Astrocyte (in vitro differentiated cells and primary cell): Measurements from ENCODE around the gene RWDD1. TPM values are rescaled to one million over a fixed set of nuclear protein-coding genes. Genes with fewer than 3 reads are reported as not detected.

ENCODE experiments used
- DNase-seq: peaks from one replicate; pipeline ENCODE4 v3.0.0-alpha.2; 2010; ENCODE audit warnings: low read depth
- FAIRE-seq: peaks from 2 replicates; lab custom pipeline; 2011; peaks lifted over from hg19 to GRCh38; lab: Jason Lieb, UNC
- H2AFZ ChIP-seq: 2 replicates; pipeline ENCODE4 v1.6.0; 2012; ENCODE audit warnings: low read depth, low read length, inconsistent platforms
- H3K27ac ChIP-seq: 2 replicates; pipeline ENCODE4 v1.5.1; 2011; ENCODE audit warnings: low read depth, low read length, inconsistent platforms
- H3K27me3 ChIP-seq: 2 replicates; pipeline ENCODE4 v1.6.0; 2011; ENCODE audit warnings: low read length, inconsistent platforms; ENCODE audit not compliant: insufficient read depth
- H3K36me3 ChIP-seq: 2 replicates; pipeline ENCODE4 v1.5.1; 2011; ENCODE audit warnings: low read length, inconsistent platforms; ENCODE audit not compliant: insufficient read depth
- H3K4me1 ChIP-seq: 2 replicates; pipeline ENCODE4 v1.5.1; 2011; ENCODE audit warnings: low read length, inconsistent platforms; ENCODE audit not compliant: insufficient read depth
- H3K4me2 ChIP-seq: 2 replicates; pipeline ENCODE4 v1.6.0; 2012; ENCODE audit warnings: low read length, inconsistent platforms
- H3K4me3 ChIP-seq: 2 replicates; pipeline ENCODE4 v1.5.1; 2011; ENCODE audit warnings: low read depth, mild to moderate bottlenecking, low read length, inconsistent platforms; ENCODE audit not compliant: insufficient read depth
- H3K79me2 ChIP-seq: 2 replicates; pipeline ENCODE4 v1.6.0; 2012; ENCODE audit warnings: mild to moderate bottlenecking, low read length, inconsistent platforms; ENCODE audit not compliant: insufficient read depth
- H3K9ac ChIP-seq: 2 replicates; pipeline ENCODE4 v1.6.0; 2012; ENCODE audit warnings: mild to moderate bottlenecking, low read length, inconsistent platforms
- H3K9me3 ChIP-seq: 2 replicates; pipeline ENCODE4 v1.5.1; 2012; ENCODE audit warnings: low read depth, mild to moderate bottlenecking, low read length, inconsistent platforms; ENCODE audit not compliant: insufficient read depth
- H4K20me1 ChIP-seq: 2 replicates; pipeline ENCODE4 v1.6.0; 2012; ENCODE audit warnings: low read length, inconsistent platforms; ENCODE audit not compliant: insufficient read depth
- H3K27ac Mint-ChIP-seq: one replicate; pipeline ENCODE4 v1.8.0; 2021; ENCODE audit warnings: mild to moderate bottlenecking, mixed read lengths; ENCODE audit not compliant: unreplicated experiment
- H3K27me3 Mint-ChIP-seq: one replicate; pipeline ENCODE4 v1.8.0; 2021; ENCODE audit warnings: low read depth, mixed read lengths; ENCODE audit not compliant: unreplicated experiment
- H3K36me3 Mint-ChIP-seq: one replicate; pipeline ENCODE4 v1.8.0; 2021; ENCODE audit warnings: low read depth, mixed read lengths; ENCODE audit not compliant: unreplicated experiment
- H3K4me1 Mint-ChIP-seq: one replicate; pipeline ENCODE4 v1.8.0; 2021; ENCODE audit warnings: low read depth, mixed read lengths; ENCODE audit not compliant: unreplicated experiment
- H3K4me3 Mint-ChIP-seq: one replicate; pipeline ENCODE4 v1.8.0; 2021; ENCODE audit warnings: mild to moderate bottlenecking, moderate library complexity, mixed read lengths; ENCODE audit not compliant: unreplicated experiment
- H3K9me3 Mint-ChIP-seq: one replicate; pipeline ENCODE4 v1.8.0; 2021; ENCODE audit warnings: mild to moderate bottlenecking, mixed read lengths; ENCODE audit not compliant: unreplicated experiment
- EZH2 ChIP-seq: IDR thresholded peaks from 2 replicates; pipeline ENCODE4 v1.6.1; 2012; ENCODE audit warnings: mild to moderate bottlenecking, low read length, inconsistent platforms; ENCODE audit not compliant: insufficient read depth
- total RNA-seq: library from RNA; stranded (reverse); gene quantifications from 2 replicates; pipeline ENCODE4 v1.2.1, GENCODE V29; 2021
- TF ChIP-seq, protein P1 (sequence below): IDR thresholded peaks from 2 replicates; pipeline ENCODE4 v1.5.1; 2011; ENCODE audit warnings: low read depth, mild to moderate bottlenecking, inconsistent platforms, low read length, moderate library complexity; ENCODE audit not compliant: insufficient read depth

The RWDD1 gene
- total RNA-seq, 1 donor from 2014 or later = 45.1 TPM

DNA sequence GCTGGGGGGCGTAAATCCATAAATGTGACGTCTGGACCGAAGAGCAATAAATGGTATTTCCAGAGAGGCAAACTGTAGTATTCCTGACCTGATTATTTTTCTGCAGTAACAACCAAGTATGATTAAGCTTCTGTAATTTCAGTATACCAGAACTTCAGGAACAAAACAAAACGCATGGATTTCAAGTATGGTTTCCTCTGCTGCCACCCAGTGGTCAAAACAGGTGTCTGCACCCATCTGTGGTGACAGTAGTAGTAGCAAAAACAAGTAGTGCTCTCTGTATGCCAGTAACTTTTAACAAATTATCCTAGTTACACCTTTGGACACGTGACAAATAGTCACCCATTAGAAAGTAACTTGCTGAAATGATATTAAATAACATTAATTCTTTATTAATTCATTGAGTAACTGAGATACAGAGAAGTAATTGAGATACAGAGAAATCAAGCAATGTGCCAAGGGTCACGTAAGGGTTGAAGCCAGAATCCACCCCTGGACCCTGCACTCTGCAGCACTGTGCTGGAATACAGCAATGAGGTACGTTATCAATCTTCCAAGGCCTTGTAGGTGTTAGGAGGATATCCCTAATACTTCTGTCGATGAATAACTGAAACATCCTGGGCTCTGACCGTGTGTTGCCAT is 9.8 kb upstream of the RWDD1 start:
- Histone ChIP-seq H2AFZ (peak overlapping the region; percentile 13), H3K4me1 (peaks cover 22% of the 10 kb centered on the region), H3K27ac (no peak overlapping the region), H3K36me3 (no peaks in the 10 kb centered on the region), H3K9me3 (no peaks in the 10 kb centered on the region), H4K20me1 (no peaks in the 10 kb centered on the region), H3K79me2 (no peaks in the 10 kb centered on the region), H3K9ac (no peak overlapping the region), H3K27me3 (no peaks in the 10 kb centered on the region), H3K4me2 (no peak overlapping the region), H3K4me3 (no peak overlapping the region)
- H3K27me3 Mint-ChIP-seq = no peaks in the 10 kb centered on the region
- TF ChIP-seq, protein P1, sequence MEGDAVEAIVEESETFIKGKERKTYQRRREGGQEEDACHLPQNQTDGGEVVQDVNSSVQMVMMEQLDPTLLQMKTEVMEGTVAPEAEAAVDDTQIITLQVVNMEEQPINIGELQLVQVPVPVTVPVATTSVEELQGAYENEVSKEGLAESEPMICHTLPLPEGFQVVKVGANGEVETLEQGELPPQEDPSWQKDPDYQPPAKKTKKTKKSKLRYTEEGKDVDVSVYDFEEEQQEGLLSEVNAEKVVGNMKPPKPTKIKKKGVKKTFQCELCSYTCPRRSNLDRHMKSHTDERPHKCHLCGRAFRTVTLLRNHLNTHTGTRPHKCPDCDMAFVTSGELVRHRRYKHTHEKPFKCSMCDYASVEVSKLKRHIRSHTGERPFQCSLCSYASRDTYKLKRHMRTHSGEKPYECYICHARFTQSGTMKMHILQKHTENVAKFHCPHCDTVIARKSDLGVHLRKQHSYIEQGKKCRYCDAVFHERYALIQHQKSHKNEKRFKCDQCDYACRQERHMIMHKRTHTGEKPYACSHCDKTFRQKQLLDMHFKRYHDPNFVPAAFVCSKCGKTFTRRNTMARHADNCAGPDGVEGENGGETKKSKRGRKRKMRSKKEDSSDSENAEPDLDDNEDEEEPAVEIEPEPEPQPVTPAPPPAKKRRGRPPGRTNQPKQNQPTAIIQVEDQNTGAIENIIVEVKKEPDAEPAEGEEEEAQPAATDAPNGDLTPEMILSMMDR = peak; percentile 98
- no peak for TF ChIP-seq EZH2
- no peaks in the 10 kb centered on the region for H3K36me3 Mint-ChIP-seq
- H3K9me3 Mint-ChIP-seq = no peaks in the 10 kb centered on the region
- no peak overlapping the region for H3K4me3 Mint-ChIP-seq
- DNase-seq (peak; percentile 32), FAIRE-seq (peak; percentile 94)
- no peak overlapping the region for H3K27ac Mint-ChIP-seq
- H3K4me1 Mint-ChIP-seq = peaks cover 12% of the 10 kb centered on the region

DNA sequence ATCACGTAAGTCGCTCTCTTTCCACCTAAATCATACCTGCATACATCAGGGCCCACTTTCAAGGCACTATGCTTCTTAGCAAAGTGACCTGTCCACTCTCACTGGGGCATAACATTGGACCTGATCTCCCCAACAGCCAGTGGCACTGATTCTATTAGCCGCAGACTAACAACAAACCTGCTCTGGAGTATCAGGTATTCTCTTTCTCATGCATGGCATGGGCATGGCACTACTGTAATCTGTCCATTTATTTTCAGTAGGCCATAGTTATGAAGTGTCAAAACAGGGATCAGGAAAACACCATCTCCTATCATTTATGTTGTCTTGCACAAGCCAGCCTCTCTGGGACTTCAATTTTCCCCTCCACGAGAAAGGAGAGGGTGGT is 9.3 kb upstream of the RWDD1 start:
- no peaks in the 10 kb centered on the region for H3K9me3 ChIP-seq
- H3K79me2 ChIP-seq = no peaks in the 10 kb centered on the region
- H3K27me3 ChIP-seq = no peaks in the 10 kb centered on the region
- DNase-seq (no peak), FAIRE-seq (no peak)
- H3K4me3 Mint-ChIP-seq = no peak overlapping the region
- H3K36me3 Mint-ChIP-seq = no peaks in the 10 kb centered on the region
- peaks cover 21% of the 10 kb centered on the region for H3K4me1 ChIP-seq
- TF ChIP-seq, protein P1 = no peak
- no peak for TF ChIP-seq EZH2
- no peaks in the 10 kb centered on the region for H4K20me1 ChIP-seq
- no peaks in the 10 kb centered on the region for H3K36me3 ChIP-seq
- H3K4me3 ChIP-seq = no peak overlapping the region
- H3K4me1 Mint-ChIP-seq = peaks cover 9% of the 10 kb centered on the region
- H3K9me3 Mint-ChIP-seq = no peaks in the 10 kb centered on the region
- H3K4me2 ChIP-seq = no peak overlapping the region
- no peak overlapping the region for H3K27ac ChIP-seq
- no peak overlapping the region for H2AFZ ChIP-seq
- no peak overlapping the region for H3K27ac Mint-ChIP-seq
- H3K9ac ChIP-seq = no peak overlapping the region
- H3K27me3 Mint-ChIP-seq = peaks cover 2% of the 10 kb centered on the region

DNA sequence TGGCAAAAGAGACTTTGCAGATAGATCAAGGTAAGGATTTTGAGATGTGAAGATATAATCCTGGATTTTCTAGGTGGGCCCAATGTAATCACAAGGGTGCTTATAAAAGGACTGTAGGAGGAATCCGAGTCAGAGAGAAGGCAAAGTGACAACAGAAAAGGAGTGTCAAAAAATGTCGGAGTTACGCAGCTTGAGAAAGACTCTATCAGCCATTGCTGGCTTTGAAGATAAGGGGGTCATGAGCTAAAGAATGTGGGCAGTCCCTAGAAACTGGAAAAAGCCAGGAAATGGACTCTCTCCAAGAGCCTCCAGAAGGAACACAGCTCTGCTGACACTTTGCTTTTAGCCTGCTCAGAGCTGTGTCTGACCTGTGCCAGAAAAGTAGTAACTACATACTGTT is 8.7 kb upstream of the RWDD1 start:
- Histone ChIP-seq H3K4me2 (no peak overlapping the region), H3K4me1 (peaks cover 15% of the 10 kb centered on the region), H3K27ac (no peak overlapping the region), H3K4me3 (no peak overlapping the region), H3K36me3 (no peaks in the 10 kb centered on the region), H3K79me2 (no peaks in the 10 kb centered on the region), H4K20me1 (no peaks in the 10 kb centered on the region), H2AFZ (peak overlapping the region; percentile 3), H3K9ac (no peak overlapping the region), H3K27me3 (no peaks in the 10 kb centered on the region), H3K9me3 (no peaks in the 10 kb centered on the region)
- TF ChIP-seq, protein P1 = no peak
- no peak for TF ChIP-seq EZH2
- DNase-seq (no peak), FAIRE-seq (no peak)
- Mint-ChIP-seq H3K27ac (peak overlapping the region; percentile 61), H3K9me3 (no peaks in the 10 kb centered on the region), H3K4me1 (peaks cover 8% of the 10 kb centered on the region), H3K36me3 (no peaks in the 10 kb centered on the region), H3K27me3 (peaks cover 3% of the 10 kb centered on the region), H3K4me3 (no peak overlapping the region)
